Measurements from ENCODE around the gene BCO2. TPM values are rescaled to one million over a fixed set of nuclear protein-coding genes. Genes with fewer than 3 reads are reported as not detected.

Gene BCO2
- total RNA-seq, 4 donors from 2014 or later = 2.9 to 5.8 (median 4.2) TPM

- H3K4me1 ChIP-seq = no peaks in the 10 kb centered on the region
- intact Hi-C loops (cut with DNase I; ENCODE audit: low total_unique reads) = no loop called here
- H3K9me3 ChIP-seq = no peaks in the 10 kb centered on the region
- H3K4me3 ChIP-seq = no peak within 1 kb of the TSS
- in situ Hi-C loops (cut with MboI; ENCODE audit: low sequenced_read_pairs in 4 of 4) = no loop called here
- no peak for TF ChIP-seq POLR2A (IDR thresholded peaks at IDR 0.05)
- TF ChIP-seq, protein P1, sequence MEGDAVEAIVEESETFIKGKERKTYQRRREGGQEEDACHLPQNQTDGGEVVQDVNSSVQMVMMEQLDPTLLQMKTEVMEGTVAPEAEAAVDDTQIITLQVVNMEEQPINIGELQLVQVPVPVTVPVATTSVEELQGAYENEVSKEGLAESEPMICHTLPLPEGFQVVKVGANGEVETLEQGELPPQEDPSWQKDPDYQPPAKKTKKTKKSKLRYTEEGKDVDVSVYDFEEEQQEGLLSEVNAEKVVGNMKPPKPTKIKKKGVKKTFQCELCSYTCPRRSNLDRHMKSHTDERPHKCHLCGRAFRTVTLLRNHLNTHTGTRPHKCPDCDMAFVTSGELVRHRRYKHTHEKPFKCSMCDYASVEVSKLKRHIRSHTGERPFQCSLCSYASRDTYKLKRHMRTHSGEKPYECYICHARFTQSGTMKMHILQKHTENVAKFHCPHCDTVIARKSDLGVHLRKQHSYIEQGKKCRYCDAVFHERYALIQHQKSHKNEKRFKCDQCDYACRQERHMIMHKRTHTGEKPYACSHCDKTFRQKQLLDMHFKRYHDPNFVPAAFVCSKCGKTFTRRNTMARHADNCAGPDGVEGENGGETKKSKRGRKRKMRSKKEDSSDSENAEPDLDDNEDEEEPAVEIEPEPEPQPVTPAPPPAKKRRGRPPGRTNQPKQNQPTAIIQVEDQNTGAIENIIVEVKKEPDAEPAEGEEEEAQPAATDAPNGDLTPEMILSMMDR (IDR thresholded peaks at IDR 0.05 in 4 of 5, conservative IDR thresholded peaks at IDR 0.05 in 1 of 5) = no peak
- no peak within 1 kb of the TSS for H3K27ac ChIP-seq
- ATAC-seq = no peak
- H3K27me3 ChIP-seq = no peaks in the 10 kb centered on the region
- no peak for DNase-seq
- H3K36me3 ChIP-seq = no peaks in the 10 kb centered on the region
Measured at GRCh38 chr11:112260490-112260889, 85.2 kb downstream of the BCO2 start, which contains the start of gene PLET1. PLET1 (minus strand) TSS chr11:112260860; CDS start chr11:112260589, 271 bp downstream.

GRCh38 chr11:112265659-112266409 is 90.5 kb downstream of the BCO2 start:
- DNase-seq (no peak), ATAC-seq (no peak)
- intact Hi-C loops (cut with DNase I; ENCODE audit: low total_unique reads) = no loop called here
- no peaks in the 10 kb centered on the region for H3K9me3 ChIP-seq
- no peaks in the 10 kb centered on the region for H3K27me3 ChIP-seq
- no peaks in the 10 kb centered on the region for H3K4me1 ChIP-seq
- H3K4me3 ChIP-seq = no peak overlapping the region
- no peak for TF ChIP-seq POLR2A (IDR thresholded peaks at IDR 0.05)
- TF ChIP-seq, protein P1 (IDR thresholded peaks at IDR 0.05 in 4 of 5, conservative IDR thresholded peaks at IDR 0.05 in 1 of 5) = no peak
- in situ Hi-C loops (cut with MboI; ENCODE audit: low sequenced_read_pairs in 4 of 4) = no loop called here
- H3K36me3 ChIP-seq = no peaks in the 10 kb centered on the region
- no peak overlapping the region for H3K27ac ChIP-seq

GRCh38 chr11:112266410-112266778 is 91.1 kb downstream of the BCO2 start:
- no peak overlapping the region for H3K27ac ChIP-seq
- H3K27me3 ChIP-seq = no peaks in the 10 kb centered on the region
- in situ Hi-C loops (cut with MboI; ENCODE audit: low sequenced_read_pairs in 4 of 4) = no loop called here
- no peaks in the 10 kb centered on the region for H3K9me3 ChIP-seq
- DNase-seq (no peak), ATAC-seq (no peak)
- H3K36me3 ChIP-seq = no peaks in the 10 kb centered on the region
- TF ChIP-seq POLR2A (IDR thresholded peaks at IDR 0.05) = no peak
- TF ChIP-seq, protein P1 (IDR thresholded peaks at IDR 0.05 in 4 of 5, conservative IDR thresholded peaks at IDR 0.05 in 1 of 5) = no peak
- no peak overlapping the region for H3K4me3 ChIP-seq
- intact Hi-C loops (cut with DNase I; ENCODE audit: low total_unique reads) = no loop called here
- H3K4me1 ChIP-seq = no peaks in the 10 kb centered on the region

DNA sequence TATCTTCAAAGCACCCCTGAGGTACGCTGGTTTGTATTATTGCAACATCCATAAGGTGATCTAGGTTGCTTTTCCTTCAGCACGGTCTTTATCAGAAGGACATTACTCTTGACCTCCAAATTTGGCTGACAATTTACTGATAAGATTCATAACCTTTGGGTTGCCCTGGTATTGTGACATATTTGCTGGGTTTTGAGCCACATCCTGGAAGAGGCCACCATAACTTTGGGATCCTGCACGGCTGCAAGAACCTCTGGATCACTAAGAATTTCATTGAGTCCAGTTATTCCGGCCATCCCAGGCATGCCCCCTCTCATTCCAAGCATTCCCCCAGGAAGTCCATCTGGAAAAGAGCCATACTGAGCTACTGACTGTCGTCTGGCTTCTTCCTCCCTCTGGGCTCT is 91.9 kb downstream of the BCO2 start:
- TF ChIP-seq, protein P1 (IDR thresholded peaks at IDR 0.05 in 4 of 5, conservative IDR thresholded peaks at IDR 0.05 in 1 of 5) = no peak
- no peak for TF ChIP-seq POLR2A (IDR thresholded peaks at IDR 0.05)
- ATAC-seq (no peak), DNase-seq (no peak)
- H3K36me3 ChIP-seq = no peaks in the 10 kb centered on the region
- intact Hi-C loops (cut with DNase I; ENCODE audit: low total_unique reads) = no loop called here
- in situ Hi-C loops (cut with MboI; ENCODE audit: low sequenced_read_pairs in 4 of 4) = no loop called here
- no peak overlapping the region for H3K27ac ChIP-seq
- H3K9me3 ChIP-seq = no peaks in the 10 kb centered on the region
- no peak overlapping the region for H3K4me3 ChIP-seq
- H3K4me1 ChIP-seq = no peaks in the 10 kb centered on the region
- H3K27me3 ChIP-seq = no peaks in the 10 kb centered on the region
